Retinal pigment epithelial cell (primary cell): ENCODE measurements around the gene ZNF292.
A peak's percentile ranks its signal among the peaks of the same experiment; 100 is the strongest.
"Not testable (repeated sequence)": the region's sequence is repeated elsewhere in the genome, so short reads cannot be mapped to it uniquely, and the experiment has no call there.

Experiments used
- DNase-seq: peaks from one replicate; pipeline ENCODE4 v3.0.0-alpha.2; 2010; ENCODE audit warnings: low read depth
- H3K4me3 ChIP-seq: 2 replicates; pipeline ENCODE4 v1.5.1; 2011; ENCODE audit warnings: mild to moderate bottlenecking, low read length, control low read depth, moderate library complexity
- TF ChIP-seq, protein P1 (sequence below): conservative IDR thresholded peaks from 2 replicates; pipeline ENCODE4 v1.5.1; 2011; ENCODE audit warnings: low read depth, low read length, control low read depth, inconsistent platforms

Gene ZNF292

DNA sequence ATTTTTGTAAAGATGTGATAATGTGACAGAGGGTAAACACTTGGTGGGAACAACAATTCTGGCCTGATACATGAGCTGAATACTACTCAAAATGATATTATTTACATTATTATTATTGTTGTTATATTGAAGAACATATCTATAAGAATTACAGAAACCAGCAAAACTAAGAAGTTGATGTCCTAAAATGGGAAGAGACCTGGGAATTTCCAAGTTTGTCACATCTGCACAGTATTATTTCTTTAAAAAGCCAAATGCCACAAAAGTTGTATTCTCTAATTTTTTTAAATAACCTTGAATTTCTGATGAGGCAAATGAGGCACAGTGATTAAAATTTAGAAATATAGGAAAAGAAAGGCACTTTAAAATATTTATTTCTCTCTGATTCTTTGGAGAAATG, 5.0 kb upstream of the ZNF292 start:
- no peak for DNase-seq
- TF ChIP-seq, protein P1, sequence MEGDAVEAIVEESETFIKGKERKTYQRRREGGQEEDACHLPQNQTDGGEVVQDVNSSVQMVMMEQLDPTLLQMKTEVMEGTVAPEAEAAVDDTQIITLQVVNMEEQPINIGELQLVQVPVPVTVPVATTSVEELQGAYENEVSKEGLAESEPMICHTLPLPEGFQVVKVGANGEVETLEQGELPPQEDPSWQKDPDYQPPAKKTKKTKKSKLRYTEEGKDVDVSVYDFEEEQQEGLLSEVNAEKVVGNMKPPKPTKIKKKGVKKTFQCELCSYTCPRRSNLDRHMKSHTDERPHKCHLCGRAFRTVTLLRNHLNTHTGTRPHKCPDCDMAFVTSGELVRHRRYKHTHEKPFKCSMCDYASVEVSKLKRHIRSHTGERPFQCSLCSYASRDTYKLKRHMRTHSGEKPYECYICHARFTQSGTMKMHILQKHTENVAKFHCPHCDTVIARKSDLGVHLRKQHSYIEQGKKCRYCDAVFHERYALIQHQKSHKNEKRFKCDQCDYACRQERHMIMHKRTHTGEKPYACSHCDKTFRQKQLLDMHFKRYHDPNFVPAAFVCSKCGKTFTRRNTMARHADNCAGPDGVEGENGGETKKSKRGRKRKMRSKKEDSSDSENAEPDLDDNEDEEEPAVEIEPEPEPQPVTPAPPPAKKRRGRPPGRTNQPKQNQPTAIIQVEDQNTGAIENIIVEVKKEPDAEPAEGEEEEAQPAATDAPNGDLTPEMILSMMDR, result no peak
- H3K4me3 ChIP-seq, result no peak overlapping the region

DNA sequence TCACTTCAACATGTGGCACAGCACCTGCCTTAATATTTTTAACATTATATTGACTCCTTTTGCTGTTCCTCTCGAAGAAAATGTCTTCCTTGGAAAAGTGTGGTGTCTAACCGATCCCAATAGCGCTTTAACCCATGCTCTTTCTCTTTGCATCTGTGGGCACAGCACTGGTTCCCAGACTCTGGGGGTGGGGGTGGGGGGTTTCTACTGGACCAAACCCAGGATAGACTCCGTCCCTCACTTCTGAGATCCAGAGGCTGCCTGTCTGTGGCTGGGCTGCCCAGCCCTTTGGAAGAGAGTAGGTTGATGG, 3.9 kb upstream of the ZNF292 start:
- TF ChIP-seq, protein P1, result no peak
- DNase-seq, result no peak
- H3K4me3 ChIP-seq, result peak overlapping the region; percentile 53

DNA sequence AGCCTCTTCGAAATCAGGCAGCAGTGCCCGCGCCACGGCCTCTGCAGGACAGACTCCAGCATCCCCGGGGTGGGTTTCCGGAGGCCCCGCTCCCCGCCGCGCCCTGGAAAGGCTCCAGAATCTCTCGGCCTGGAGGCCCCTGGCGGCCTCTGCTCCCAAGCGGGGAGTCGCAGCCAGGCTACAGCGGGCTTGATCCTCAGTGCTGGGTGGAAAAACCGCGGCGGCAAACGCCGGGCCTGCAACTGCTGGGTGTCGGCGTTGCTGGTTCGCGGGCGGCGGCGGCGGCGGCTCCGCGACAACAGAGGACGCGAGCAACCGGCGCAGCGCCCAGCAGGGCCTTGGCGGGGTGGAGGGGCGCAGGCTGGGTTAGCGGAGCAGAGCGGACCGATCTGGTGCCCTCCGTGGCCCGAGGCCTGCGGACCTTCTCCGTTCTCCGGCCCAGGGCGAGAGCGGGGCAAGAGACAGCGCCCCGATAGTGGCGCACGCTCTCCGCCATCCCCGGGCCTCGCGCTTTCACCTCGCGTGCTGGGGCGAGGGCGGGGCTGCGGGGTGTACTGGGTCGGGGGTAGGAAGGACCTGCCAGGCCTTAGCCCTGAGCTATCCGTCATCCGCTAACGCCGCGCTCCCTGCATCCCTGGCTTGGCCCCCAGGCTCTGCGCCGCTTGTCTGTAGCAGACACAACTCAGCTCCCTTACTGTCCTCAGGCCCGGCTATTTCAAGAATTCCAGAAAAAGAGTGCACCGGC, 3.4 kb upstream of the ZNF292 start:
- TF ChIP-seq, protein P1, result peak; percentile 6
- peak overlapping the region; percentile 53 for H3K4me3 ChIP-seq
- no peak for DNase-seq

DNA sequence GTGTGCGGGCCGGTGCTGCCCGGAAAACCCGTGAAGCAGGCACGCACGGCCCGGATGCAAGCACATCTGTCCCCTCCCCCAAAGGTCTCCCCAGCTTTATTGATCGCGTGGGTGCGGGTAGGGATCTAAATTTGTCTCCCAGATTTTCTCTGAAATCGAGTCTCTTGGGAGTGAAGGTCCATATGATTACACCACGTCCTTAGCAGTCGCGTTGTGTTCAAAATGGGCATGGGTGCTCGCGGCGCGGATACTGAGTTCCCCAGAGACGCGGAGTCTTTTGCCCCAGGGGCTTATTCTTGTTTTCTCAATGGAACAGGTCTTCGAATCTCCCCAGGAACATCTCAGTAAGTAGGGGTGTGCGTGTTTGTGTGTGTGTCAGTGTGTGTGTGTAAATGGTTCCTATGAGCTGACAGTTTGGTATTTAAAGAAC, 2.8 kb upstream of the ZNF292 start:
- TF ChIP-seq, protein P1, result no peak
- H3K4me3 ChIP-seq, result peak overlapping the region; percentile 53

DNA sequence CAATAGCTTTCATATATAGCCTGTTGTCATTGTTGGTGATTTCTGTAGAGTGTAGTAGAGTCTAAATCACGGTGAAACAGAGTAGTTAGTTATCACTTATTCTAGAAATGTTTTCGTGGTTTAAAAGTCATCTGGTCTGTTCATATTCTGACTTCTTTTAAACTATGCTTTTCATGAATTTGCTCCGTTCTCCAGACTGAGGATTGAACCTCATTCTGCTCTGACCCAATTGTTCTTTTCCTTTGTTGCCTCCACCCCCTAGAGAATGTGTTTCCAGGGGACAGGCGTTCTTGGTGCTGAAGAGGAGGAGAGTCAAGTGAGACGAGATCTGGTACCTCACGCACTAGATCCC, 748 bp upstream of the ZNF292 start:
- TF ChIP-seq, protein P1, result no peak

More for the DNA sequence above, 2.8 kb upstream of the ZNF292 start:
- no peak for DNase-seq

DNA sequence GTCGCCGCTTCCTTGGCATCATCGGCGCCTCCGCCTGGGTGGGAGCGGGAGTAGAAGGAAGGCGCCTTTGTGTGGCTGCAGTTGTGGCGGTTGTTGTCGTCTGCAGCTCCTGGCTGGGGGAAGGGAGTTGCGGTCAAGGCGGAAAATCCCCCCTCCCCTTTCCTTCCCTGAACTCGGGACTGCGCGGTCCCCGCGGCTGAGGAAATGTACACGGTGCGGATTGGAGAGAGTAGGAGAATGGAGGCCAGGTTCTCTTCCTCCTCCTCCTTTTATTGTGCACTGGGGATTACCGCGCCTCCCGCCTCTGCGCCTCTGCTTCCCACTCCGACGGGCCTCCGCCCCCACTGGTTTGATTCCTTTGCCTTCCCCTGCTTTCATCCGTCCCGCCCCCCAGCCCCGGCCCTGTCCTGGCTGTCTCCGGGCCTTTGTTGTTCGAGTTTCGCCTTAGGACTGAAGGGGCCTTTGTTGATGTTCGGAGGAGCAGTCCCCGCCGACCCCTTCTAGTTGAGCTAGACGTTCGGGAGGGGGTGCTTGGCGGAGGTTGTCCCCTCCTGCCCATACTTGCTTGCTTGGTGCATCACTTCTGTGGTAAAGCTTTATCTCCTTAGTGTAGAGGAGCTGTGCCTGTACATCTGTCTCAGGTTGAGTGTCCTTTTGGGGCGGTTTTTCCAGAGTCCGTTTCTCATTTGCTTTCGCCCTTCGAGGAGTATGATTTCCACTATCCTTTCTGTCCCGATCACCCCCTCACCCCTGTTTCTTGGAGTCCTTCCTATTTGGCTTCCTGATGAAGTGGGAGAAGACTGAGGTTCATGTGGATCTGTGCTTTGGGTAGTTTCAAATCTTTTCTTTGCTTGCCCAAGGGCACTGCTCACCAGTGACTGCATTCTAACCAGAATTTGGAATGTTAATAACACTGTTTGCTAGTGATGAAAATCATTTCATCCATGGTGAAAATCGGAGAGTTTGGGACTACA, 764 bp downstream of the ZNF292 start:
- H3K4me3 ChIP-seq, result peak overlapping the region; percentile 74
- DNase-seq, result no peak
- TF ChIP-seq, protein P1, result no peak

More for the DNA sequence above, 748 bp upstream of the ZNF292 start:
- peak overlapping the region; percentile 74 for H3K4me3 ChIP-seq
- DNase-seq, result no peak

DNA sequence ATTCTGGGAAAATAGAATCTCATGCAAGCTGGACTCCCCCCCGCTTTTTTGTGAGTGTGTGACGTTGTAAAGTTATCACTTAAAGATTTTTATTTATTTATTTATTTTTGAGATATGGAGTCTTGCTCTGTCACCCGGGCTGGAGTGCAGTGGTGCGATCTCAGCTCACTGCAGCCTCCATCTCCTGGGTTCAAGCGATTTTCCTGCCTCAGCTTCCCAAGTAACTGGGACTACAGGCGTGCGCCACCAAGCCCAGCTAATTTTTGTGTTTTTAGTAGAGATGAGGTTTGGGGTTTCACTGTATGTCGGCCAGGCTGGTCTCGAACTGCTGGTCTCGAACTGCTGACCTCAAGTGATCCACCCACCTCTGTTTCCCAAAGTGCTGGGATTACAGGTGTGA, 2.2 kb downstream of the ZNF292 start:
- peak overlapping the region; percentile 74 for H3K4me3 ChIP-seq
- DNase-seq, result not testable (repeated sequence)
